ENCODE data around the gene GRAMD4. TPM values are rescaled to one million over a fixed set of nuclear protein-coding genes. Genes with fewer than 3 reads are reported as not detected.

The GRAMD4 gene
- polyA plus RNA-seq, 2 of the 4 experiments (the other 2 are of a cell fraction) = 7.7 to 13.1 TPM

- TF ChIP-seq E2F6 (IDR thresholded peaks at IDR 0.05; ENCODE audit: borderline replicate concordance, low read depth) (no peak), EHF (CRISPR knock-in tag; IDR thresholded peaks at IDR 0.05) (no peak), CEBPB (IDR thresholded peaks at IDR 0.05) (no peak), RFX5 (IDR thresholded peaks at IDR 0.05) (no peak), GATA3 (IDR thresholded peaks at IDR 0.05; ENCODE audit: borderline replicate concordance) (no peak)
Measured at GRCh38 chr22:46586531-46587011, 33.6 kb upstream of the GRAMD4 start (continued).

- FAIRE-seq (no peak), ATAC-seq (no peak), DNase-seq (ENCODE audit: low read depth in 1 of 2, low spot score in 1 of 2) (no peak)
- Histone ChIP-seq H3K4me3 (no peak overlapping the region), H3K27ac (no peak overlapping the region), H3K4me2 (no peak overlapping the region), H3K4me1 (no peaks in the 10 kb centered on the region), H3K9me3 (no peaks in the 10 kb centered on the region)
- no peak for TF ChIP-seq POLR2A (IDR thresholded peaks at IDR 0.05; ENCODE audit: low read length)
- TF ChIP-seq NFE2L2 (conservative IDR thresholded peaks at IDR 0.05; ENCODE audit: low read length) = no peak
- no peak for TF ChIP-seq FOSL2 (IDR thresholded peaks at IDR 0.05)
- no peak for TF ChIP-seq FOSL2 (CRISPR knock-in tag; IDR thresholded peaks at IDR 0.05)
- TF ChIP-seq SMC3 (IDR thresholded peaks at IDR 0.05) = no peak
- no peak for TF ChIP-seq FOXS1 (CRISPR knock-in tag; IDR thresholded peaks at IDR 0.05)
- no peak for TF ChIP-seq BHLHE40 (IDR thresholded peaks at IDR 0.05; ENCODE audit: low read depth, low read length)
- no peak for TF ChIP-seq CHD4 (IDR thresholded peaks at IDR 0.05; ENCODE audit: borderline replicate concordance)
- TF ChIP-seq PHF8 (IDR thresholded peaks at IDR 0.05; ENCODE audit: borderline replicate concordance, low read depth) = no peak
- TF ChIP-seq KDM5A (IDR thresholded peaks at IDR 0.05) = no peak
- ChIA-PET CTCF (no interaction called here), POLR2A (no interaction called here)
- 91% methylated on average over 8 of the region's 9 CpGs for whole genome bisulfite sequencing (ENCODE audit: missing lambda C conversion rate)
Measured at GRCh38 chr22:46587061-46587460, 33.1 kb upstream of the GRAMD4 start.

- POLR2A ChIA-PET = no interaction called here
- CTCF ChIA-PET = interaction anchor here (0.6 to 1.0 kb wide), 3 partner anchors 10 to 223 kb away, joined by 3 to 6 read pairs (median 3); no protein-coding TSS in a partner anchor
- no peak for TF ChIP-seq ZFP36 (IDR thresholded peaks at IDR 0.05; ENCODE audit: borderline replicate concordance, partially characterized antibody)
- TF ChIP-seq POLR2A (IDR thresholded peaks at IDR 0.05; ENCODE audit: low read length) = no peak
- no peak for TF ChIP-seq NR3C1 (IDR thresholded peaks at IDR 0.05)
- no peak for TF ChIP-seq CBX2 (IDR thresholded peaks at IDR 0.05; ENCODE audit: borderline replicate concordance, low read depth)
- TF ChIP-seq HEYL (CRISPR knock-in tag; IDR thresholded peaks at IDR 0.05) = no peak
- no peak for TF ChIP-seq EHF (CRISPR knock-in tag; IDR thresholded peaks at IDR 0.05)
- no peak for TF ChIP-seq RCOR1 (IDR thresholded peaks at IDR 0.05; ENCODE audit: low read depth, low read length)
- no peak for TF ChIP-seq HOXB13 (CRISPR knock-in tag; IDR thresholded peaks at IDR 0.05; ENCODE audit: low read depth)
- TF ChIP-seq FOSB (CRISPR knock-in tag; IDR thresholded peaks at IDR 0.05) = no peak
- TF ChIP-seq MAZ (IDR thresholded peaks at IDR 0.05; ENCODE audit: borderline replicate concordance, low read depth, low read length) = no peak
- no peak for TF ChIP-seq HMGXB4 (CRISPR knock-in tag; IDR thresholded peaks at IDR 0.05; ENCODE audit: borderline replicate concordance)
- no peak for TF ChIP-seq CBX8 (IDR thresholded peaks at IDR 0.05)
- Histone ChIP-seq H3K4me1 (no peaks in the 10 kb centered on the region), H3K27ac (no peak overlapping the region), H3K9me3 (no peaks in the 10 kb centered on the region), H3K4me3 (no peak overlapping the region), H3K4me2 (no peak overlapping the region)
- no peak for DNase-seq (ENCODE audit: low read depth in 1 of 2, low spot score in 1 of 2)
- 90% methylated on average over 14 of the region's 21 CpGs for WGBS (ENCODE audit: missing lambda C conversion rate)
- no peak for FAIRE-seq
- peak in 1 of 2 experiments; percentile 20; a peak in 1 of 6 replicates for ATAC-seq
Measured at GRCh38 chr22:46587492-46588278, 32.5 kb upstream of the GRAMD4 start.
